A549 (cell line): ENCODE measurements around the gene RND2.

Experiments used
- CTCF ChIP-seq: fragments of >200 bp; sonication (Bioruptor Twin); formaldehyde crosslinking; IDR thresholded peaks from 3 replicates; pipeline ENCODE4 v1.5.1; 2016
- MAX ChIP-seq: IDR thresholded peaks from 2 replicates; pipeline ENCODE4 v1.6.1; 2012

GRCh38 chr17:42989726-42990652 is 35.0 kb upstream of the RND2 start:
- peak; percentile 72 for TF ChIP-seq MAX
- no peak for TF ChIP-seq CTCF
